ENCODE data around the gene GRID1.

DNA sequence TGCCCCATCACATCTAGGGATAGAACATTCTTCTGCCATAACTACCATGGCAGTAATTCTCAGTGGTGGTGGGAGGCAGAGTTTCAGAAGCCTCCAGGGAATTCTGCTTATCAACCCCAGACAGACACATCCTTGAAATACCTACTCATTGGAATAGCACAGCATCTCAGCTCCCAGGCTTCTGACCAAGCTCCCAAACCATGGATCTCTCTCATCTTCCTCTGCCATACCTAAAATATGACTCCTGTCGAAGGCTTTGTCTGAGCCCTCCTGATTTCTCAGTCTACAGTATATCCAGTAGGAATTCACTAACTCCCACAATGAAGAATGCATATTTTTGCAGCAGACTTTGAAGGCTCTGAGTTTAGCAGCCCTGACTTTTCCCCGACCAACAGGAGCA lies 687.5 kb downstream of the GRID1 start:
- TF ChIP-seq, protein P1, sequence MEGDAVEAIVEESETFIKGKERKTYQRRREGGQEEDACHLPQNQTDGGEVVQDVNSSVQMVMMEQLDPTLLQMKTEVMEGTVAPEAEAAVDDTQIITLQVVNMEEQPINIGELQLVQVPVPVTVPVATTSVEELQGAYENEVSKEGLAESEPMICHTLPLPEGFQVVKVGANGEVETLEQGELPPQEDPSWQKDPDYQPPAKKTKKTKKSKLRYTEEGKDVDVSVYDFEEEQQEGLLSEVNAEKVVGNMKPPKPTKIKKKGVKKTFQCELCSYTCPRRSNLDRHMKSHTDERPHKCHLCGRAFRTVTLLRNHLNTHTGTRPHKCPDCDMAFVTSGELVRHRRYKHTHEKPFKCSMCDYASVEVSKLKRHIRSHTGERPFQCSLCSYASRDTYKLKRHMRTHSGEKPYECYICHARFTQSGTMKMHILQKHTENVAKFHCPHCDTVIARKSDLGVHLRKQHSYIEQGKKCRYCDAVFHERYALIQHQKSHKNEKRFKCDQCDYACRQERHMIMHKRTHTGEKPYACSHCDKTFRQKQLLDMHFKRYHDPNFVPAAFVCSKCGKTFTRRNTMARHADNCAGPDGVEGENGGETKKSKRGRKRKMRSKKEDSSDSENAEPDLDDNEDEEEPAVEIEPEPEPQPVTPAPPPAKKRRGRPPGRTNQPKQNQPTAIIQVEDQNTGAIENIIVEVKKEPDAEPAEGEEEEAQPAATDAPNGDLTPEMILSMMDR (IDR thresholded peaks at IDR 0.05) = no peak
- TF ChIP-seq POLR2A (IDR thresholded peaks at IDR 0.05) (no peak), POLR2AphosphoS5 (IDR thresholded peaks at IDR 0.05) (no peak)

Data from breast epithelium (tissue), 3 donors.